Ovary (tissue), 9 donors: ENCODE results near the gene PPP1R13B. TPM values are rescaled to one million over a fixed set of nuclear protein-coding genes. Genes with fewer than 3 reads are reported as not detected.

Experiments used
- DNase-seq, 5 donors: peaks; one replicate each; pipeline ENCODE4 v3.0.0-alpha.2; 2019 to 2020
- H3K27ac ChIP-seq, 2 donors: fragments of 200-600 bp; one replicate each; pipeline versions ENCODE4 v1.5.1 to v1.8.0; 2019 to 2022
- H3K27me3 ChIP-seq: fragments of 200-600 bp; one replicate; pipeline ENCODE4 v1.8.0; 2022
- H3K36me3 ChIP-seq: fragments of 200-600 bp; sonication (generic); one replicate; pipeline ENCODE4 v1.5.1; 2019
- H3K4me1 ChIP-seq: one replicate; pipeline ENCODE4 v1.8.1; 2013; ENCODE audit warnings: mild to moderate bottlenecking, moderate library complexity; ENCODE audit not compliant: insufficient read depth
- H3K4me3 ChIP-seq: fragments of 200-600 bp; sonication (generic); one replicate; pipeline ENCODE4 v1.5.1; 2017
- H3K9me3 ChIP-seq, 2 donors: fragments of 200-600 bp in 1 of 2; sonication (generic) in 1 of 2; one replicate each; pipeline versions ENCODE4 v1.5.1 to v1.8.1; 2013 to 2019; ENCODE audit warnings: mild to moderate bottlenecking in 1 of 2, moderate library complexity in 1 of 2
- EP300 ChIP-seq: sonication (generic); formaldehyde crosslinking; IDR thresholded peaks from one replicate; pipeline ENCODE4 v1.6.1; 2017; ENCODE audit warnings: antibody characterized with exemption
- POLR2A ChIP-seq: fragments of 450-650 bp; IDR thresholded peaks from one replicate; pipeline ENCODE4 v1.6.1; 2017; ENCODE audit warnings: antibody characterized with exemption, mild to moderate bottlenecking, moderate library complexity
- WGBS, 3 donors: extraction: QIAGEN DNeasy Blood & Tissue Kit in 1 of 3; methylation state at CpG; one replicate each; pipeline versions ENCODE4 v1.1.5 to v1.1.7; 2013 to 2017; 5-methylcytosine and 5-hydroxymethylcytosine counted together
- intact Hi-C, 4 donors: fragments of 100-400 bp; cut with DNase I; formaldehyde crosslinking; loops; one replicate each; pipeline versions ENCODE4 v1.11.0 to v1.15.1; 2022 to 2023
- polyA plus RNA-seq, 2 donors: library from polyadenylated mRNA; stranded (reverse); fragments of 200-250 nt in 1 of 2; fragments of 350-450 nt in 1 of 2; fragmentation: Illumina TruSeq in 1 of 2; extraction: RNeasy Lipid Tissue Mini Kit (QIAGEN cat#74804) in 1 of 2; gene quantifications; one replicate each; pipeline ENCODE4 v1.2.3, GENCODE V29; 2013 to 2014
- total RNA-seq, 7 donors: library from RNA; depleted of rRNA in 2 of 7; stranded (reverse); fragments of >200 nt in 2 of 7; fragmentation: NEBNext Ultra II Directional in 3 of 7; extraction: Animal tissue kit (Norgen Biotek cat#: 25700) in 3 of 7; gene quantifications; one replicate each; pipeline versions ENCODE4 v1.1.0 to v1.2.4, GENCODE V29; 2016 to 2023
- TF ChIP-seq, protein P1 (sequence below), 3 donors: fragments of 450-650 bp in 2 of 3; fragments of 200-600 bp in 1 of 3; IDR thresholded peaks; one replicate each; pipeline versions ENCODE4 v1.5.1 to v1.8.0; 2016 to 2022; ENCODE audit warnings: antibody characterized with exemption in 3 of 3, mild to moderate bottlenecking in 1 of 3
- donor health status: DM: no; HTN: no; CAD: no; lungs with moderate emphysema.
- donor health status: DM: no; HTN: no; CAD: no.
- donor health status: Bipolar disorder and iron deficiency.
- donor health status: DM: yes; HTN: yes; CAD: no.
- donor health status: DM: no; HTN: no; CAD: no.
- donor health status: DM: yes; HTN: yes; CAD: no.

The PPP1R13B gene
- total and polyA plus RNA-seq, 9 donors, result 15.0 to 64.8 (median 35.3) TPM

DNA sequence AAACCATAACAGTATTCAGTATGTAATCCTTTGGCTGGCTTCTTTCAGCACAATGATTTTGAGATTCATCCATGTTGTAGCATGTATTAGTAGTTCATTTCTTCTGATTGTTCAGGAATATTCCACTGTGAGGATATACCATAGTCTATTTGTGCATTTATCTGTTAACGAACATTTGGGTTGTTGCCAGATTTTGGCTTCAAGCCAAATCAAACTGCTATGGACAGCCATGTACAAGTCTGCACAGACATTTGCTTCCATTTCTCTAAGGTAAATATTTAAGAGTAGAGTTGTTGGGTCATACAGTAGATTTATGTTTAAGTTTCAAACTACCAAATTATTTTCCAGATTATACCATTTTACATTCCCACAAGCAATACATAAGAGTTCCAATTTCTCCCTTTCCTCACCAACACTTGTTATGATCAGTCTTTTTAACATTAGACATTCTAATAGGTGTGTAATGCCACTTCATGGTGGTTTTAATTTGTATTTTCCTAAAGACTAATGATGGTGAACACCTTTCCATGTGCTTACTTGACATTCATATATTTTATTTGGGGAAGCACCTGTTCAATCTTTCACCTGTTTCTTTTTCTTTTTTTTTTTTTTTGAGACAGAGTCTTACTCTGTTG, 75.2 kb downstream of the PPP1R13B start:
- 59 to 81% (median 59%) methylated on average over 1 of the region's 1 CpG for WGBS, 3 donors
- H3K27me3 ChIP-seq, result no peaks in the 10 kb centered on the region
- H3K27ac ChIP-seq, result no peak overlapping the region
- no peak overlapping the region for H3K4me3 ChIP-seq
- intact Hi-C loops, result no loop called here
- H3K4me1 ChIP-seq, result no peaks in the 10 kb centered on the region
- H3K36me3 ChIP-seq, result no peaks in the 10 kb centered on the region
- no peaks in the 10 kb centered on the region for H3K9me3 ChIP-seq
- no peak for DNase-seq
- TF ChIP-seq EP300, result no peak
- TF ChIP-seq, protein P1, sequence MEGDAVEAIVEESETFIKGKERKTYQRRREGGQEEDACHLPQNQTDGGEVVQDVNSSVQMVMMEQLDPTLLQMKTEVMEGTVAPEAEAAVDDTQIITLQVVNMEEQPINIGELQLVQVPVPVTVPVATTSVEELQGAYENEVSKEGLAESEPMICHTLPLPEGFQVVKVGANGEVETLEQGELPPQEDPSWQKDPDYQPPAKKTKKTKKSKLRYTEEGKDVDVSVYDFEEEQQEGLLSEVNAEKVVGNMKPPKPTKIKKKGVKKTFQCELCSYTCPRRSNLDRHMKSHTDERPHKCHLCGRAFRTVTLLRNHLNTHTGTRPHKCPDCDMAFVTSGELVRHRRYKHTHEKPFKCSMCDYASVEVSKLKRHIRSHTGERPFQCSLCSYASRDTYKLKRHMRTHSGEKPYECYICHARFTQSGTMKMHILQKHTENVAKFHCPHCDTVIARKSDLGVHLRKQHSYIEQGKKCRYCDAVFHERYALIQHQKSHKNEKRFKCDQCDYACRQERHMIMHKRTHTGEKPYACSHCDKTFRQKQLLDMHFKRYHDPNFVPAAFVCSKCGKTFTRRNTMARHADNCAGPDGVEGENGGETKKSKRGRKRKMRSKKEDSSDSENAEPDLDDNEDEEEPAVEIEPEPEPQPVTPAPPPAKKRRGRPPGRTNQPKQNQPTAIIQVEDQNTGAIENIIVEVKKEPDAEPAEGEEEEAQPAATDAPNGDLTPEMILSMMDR (IDR thresholded peaks at IDR 0.05), result no peak
- no peak for TF ChIP-seq POLR2A

DNA sequence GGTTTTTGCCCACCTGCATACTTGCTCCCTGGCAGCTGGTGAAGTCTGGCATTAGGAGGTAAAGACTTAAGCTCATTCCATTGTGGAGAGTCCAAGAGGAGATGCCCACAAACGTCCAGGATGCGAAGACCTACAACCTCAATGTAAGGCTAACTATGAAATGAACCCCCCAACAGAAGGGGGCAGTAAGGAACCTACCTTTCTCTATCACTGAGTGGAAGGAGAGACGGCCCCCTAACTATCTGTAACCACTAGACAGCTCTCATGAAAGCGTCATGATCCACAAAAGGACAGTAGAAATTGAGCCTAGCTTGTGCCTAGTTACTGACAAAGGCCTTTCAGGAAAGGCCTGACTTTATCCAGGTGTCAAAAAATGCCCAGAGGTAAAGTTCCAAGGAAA, 76.5 kb downstream of the PPP1R13B start:
- no peaks in the 10 kb centered on the region for H3K9me3 ChIP-seq
- H3K4me1 ChIP-seq, result no peaks in the 10 kb centered on the region
- TF ChIP-seq EP300 (no peak), POLR2A (no peak)
- TF ChIP-seq, protein P1 (IDR thresholded peaks at IDR 0.05), result no peak
- DNase-seq, result no peak
- H3K27me3 ChIP-seq, result no peaks in the 10 kb centered on the region
- 84 to 86% (median 86%) methylated on average over 4 of the region's 4 CpGs for WGBS, 3 donors
- intact Hi-C loops, result no loop called here
- H3K4me3 ChIP-seq, result no peak overlapping the region
- H3K36me3 ChIP-seq, result no peaks in the 10 kb centered on the region
- H3K27ac ChIP-seq, result no peak overlapping the region

DNA sequence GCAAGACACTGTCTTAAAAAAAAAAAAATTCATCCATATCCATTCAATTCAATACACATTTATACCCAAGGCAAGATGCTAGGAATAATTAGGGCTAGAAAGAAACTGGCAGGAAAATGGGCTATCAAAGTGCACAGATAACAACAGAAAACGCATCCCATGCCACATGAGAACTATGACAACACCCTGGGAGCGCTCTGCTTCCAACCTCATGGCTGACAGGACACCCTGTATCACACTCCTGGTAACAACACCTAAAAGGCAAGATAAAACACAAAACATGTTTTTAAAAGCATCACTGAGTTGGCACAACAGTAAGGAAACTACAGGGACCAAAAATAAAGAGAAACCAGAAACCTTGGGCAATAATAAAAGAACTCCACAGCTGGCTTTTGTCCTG, 76.9 kb downstream of the PPP1R13B start:
- no peaks in the 10 kb centered on the region for H3K36me3 ChIP-seq
- whole genome bisulfite sequencing, 3 donors, result 89 to 96% (median 90%) methylated on average over 2 of the region's 2 CpGs
- H3K4me3 ChIP-seq, result no peak overlapping the region
- no peaks in the 10 kb centered on the region for H3K4me1 ChIP-seq
- no peaks in the 10 kb centered on the region for H3K27me3 ChIP-seq
- intact Hi-C loops, result no loop called here
- H3K9me3 ChIP-seq, result no peaks in the 10 kb centered on the region
- TF ChIP-seq EP300, result no peak
- TF ChIP-seq POLR2A, result no peak
- TF ChIP-seq, protein P1 (IDR thresholded peaks at IDR 0.05), result no peak
- DNase-seq, result no peak
- no peak overlapping the region for H3K27ac ChIP-seq

DNA sequence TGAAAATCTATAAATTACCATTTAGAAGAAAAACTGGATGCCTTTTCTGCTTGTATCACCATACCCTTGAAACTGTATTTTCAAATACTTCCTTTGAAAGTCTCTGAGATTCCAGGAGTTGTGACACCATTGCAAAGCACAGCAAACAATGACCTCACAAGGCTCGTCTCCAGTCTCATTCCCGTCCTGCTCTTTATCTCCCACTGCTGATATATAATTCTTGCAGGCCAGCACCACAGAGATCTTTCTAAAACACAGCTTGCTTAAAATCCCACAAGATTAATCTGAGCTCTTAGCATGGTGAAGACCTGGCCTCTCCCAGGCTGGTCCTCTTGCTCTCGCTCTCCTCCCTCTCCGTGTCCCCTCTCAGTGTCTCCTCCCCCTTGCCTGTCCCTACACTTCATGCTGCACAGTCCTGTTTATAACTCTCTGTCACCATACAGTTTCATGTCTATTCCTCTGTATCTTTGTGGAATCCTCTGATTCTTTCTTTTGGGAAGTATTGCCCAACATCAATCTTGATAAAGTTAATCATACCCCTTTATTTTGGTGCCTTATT, 80.0 kb downstream of the PPP1R13B start:
- WGBS, 3 donors, result 68 to 79% (median 75%) methylated on average over 4 of the region's 4 CpGs
- intact Hi-C loops, result no loop called here
- Histone ChIP-seq H3K27ac (no peak overlapping the region), H3K9me3 (peaks cover 0 to 3% of the 10 kb centered on the region in 2 donors), H3K27me3 (no peaks in the 10 kb centered on the region), H3K36me3 (no peaks in the 10 kb centered on the region), H3K4me1 (no peaks in the 10 kb centered on the region), H3K4me3 (no peak overlapping the region)
- no peak for DNase-seq
- TF ChIP-seq POLR2A, result no peak
- TF ChIP-seq, protein P1 (IDR thresholded peaks at IDR 0.05), result no peak
- TF ChIP-seq EP300, result no peak
